ENCODE results near the gene TH. TPM values are rescaled to one million over a fixed set of nuclear protein-coding genes. Genes with fewer than 3 reads are reported as not detected.

Gene TH
- total and polyA plus RNA-seq, 2 donors (not counting 1 experiment from before 2014, with no cell fraction given) = not detected

DNA sequence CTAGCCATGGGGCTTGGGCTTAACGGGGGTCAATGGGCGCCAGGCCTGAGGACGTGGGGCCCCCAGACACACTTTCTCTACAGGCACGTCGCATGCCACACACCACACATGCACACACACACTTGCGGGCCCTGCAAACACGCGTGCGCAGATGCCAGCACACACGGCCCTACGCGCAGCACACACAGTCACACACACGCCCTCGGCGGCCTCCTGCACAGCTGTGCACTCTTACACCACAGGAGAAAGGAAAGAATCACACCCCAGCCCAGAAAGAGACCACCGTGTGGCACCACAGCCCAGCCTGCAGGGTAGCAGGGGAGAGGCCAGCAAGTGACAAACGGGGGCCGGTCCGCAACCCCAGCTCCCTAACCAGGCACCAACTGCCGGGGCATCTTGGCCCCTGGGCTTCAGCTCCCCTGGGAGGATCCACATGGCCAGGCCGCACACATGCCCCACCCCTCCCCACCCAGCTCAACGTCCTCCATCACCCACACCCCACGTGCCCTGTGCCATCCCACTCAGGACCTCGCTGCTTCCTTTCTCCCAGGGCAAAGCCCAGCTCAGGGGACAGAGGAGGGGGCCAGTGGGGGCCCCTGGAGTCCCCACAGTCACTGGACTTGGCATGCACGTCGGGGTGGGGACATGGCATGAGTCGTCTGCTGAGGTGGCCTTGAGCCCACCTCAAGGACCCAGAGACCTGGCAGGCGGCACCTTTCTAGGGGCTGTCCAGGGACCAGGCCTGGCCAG lies 26.3 kb upstream of the TH start:
- Mint-ChIP-seq H3K9me3 (ENCODE audit: insufficient read depth) (peaks cover 2% of the 10 kb centered on the region), H3K27ac (no peak overlapping the region), H3K27me3 (peaks cover 14% of the 10 kb centered on the region), H3K4me1 (peaks cover 7% of the 10 kb centered on the region), H3K4me3 (no peak overlapping the region)
- Histone ChIP-seq H4K20me1 (ENCODE audit: control insufficient read depth, insufficient read depth, low read length, poor library complexity, severe bottlenecking) (no peaks in the 10 kb centered on the region), H3K79me2 (ENCODE audit: control insufficient read depth, insufficient read depth, low read length) (no peaks in the 10 kb centered on the region), H3K27me3 (replicated peaks in 1 of 4; ENCODE audit: control extremely low read depth in 1 of 4, control insufficient read depth in 3 of 4, insufficient read depth in 4 of 4, low read length in 3 of 4) (peaks cover 0 to 11% (median 2%) of the 10 kb centered on the region in 4 experiments), H3K27ac (ENCODE audit: low read length in 2 of 2) (no peak overlapping the region), H3K4me3 (ENCODE audit: control extremely low read depth in 1 of 5, extremely low read depth in 1 of 5, insufficient read depth in 1 of 5, low read depth in 2 of 5, low read length in 4 of 5) (no peak overlapping the region), H3K9me3 (ENCODE audit: control extremely low read depth in 1 of 3, control insufficient read depth in 2 of 3, insufficient read depth in 1 of 3, low read length in 2 of 3) (peaks cover 0 to 3% (median 0%) of the 10 kb centered on the region in 3 donors), H3K9ac (ENCODE audit: low read length) (no peak overlapping the region), H3K36me3 (replicated peaks in 1 of 2; ENCODE audit: control extremely low read depth in 1 of 2, control insufficient read depth in 1 of 2, extremely low read depth in 1 of 2, insufficient read depth in 2 of 2, low read length in 1 of 2) (no peaks in the 10 kb centered on the region), H3K4me1 (ENCODE audit: control insufficient read depth in 2 of 2, insufficient read depth in 2 of 2, low read length in 2 of 2) (peaks cover 0 to 15% of the 10 kb centered on the region in 2 donors), H2AFZ (ENCODE audit: insufficient read depth, low read depth, low read length, poor library complexity, severe bottlenecking) (no peak overlapping the region), H3K4me2 (replicated peaks; ENCODE audit: low read depth, low read length, poor library complexity, severe bottlenecking) (no peak overlapping the region)
- ATAC-seq (ENCODE audit: low read depth) (no peak), DNase-seq (no peak)
- ChIA-PET CTCF (interaction anchor here (0.6 to 7.3 kb wide), 10 partner anchors 11 to 328 kb away, joined by 3 to 95 read pairs (median 4); partner anchors contain the start of genes C11orf21 and TSPAN32), POLR2A (interaction anchor here (0.6 kb wide), 2 partner anchors 106 to 688 kb away, joined by 3 read pairs; partner anchors contain the start of gene CDKN1C)
- TF ChIP-seq CTCF (IDR thresholded peaks at IDR 0.05) = no peak
- no peak for TF ChIP-seq EZH2 (IDR thresholded peaks at IDR 0.05; ENCODE audit: borderline replicate concordance, insufficient read depth, low read depth, low read length, poor library complexity, severe bottlenecking)
- intact Hi-C loops (cut with micrococcal nuclease) = loop anchor here (1.0 kb wide), 2 partner anchors 101 to 107 kb away; no protein-coding TSS in a partner anchor
- 88% methylated on average over 27 of the region's 28 CpGs for WGBS (ENCODE audit: insufficient coverage)
